Hepatocyte (in vitro differentiated cells): Measurements from ENCODE around the gene BLOC1S1. TPM values are rescaled to one million over a fixed set of nuclear protein-coding genes. Genes with fewer than 3 reads are reported as not detected.
A peak's percentile ranks its signal among the peaks of the same experiment; 100 is the strongest.

Experiments
- DNase-seq: peaks from one replicate; pipeline ENCODE4 v3.0.0-alpha.2; 2016; ENCODE audit warnings: low spot score
- H2AFZ ChIP-seq: fragments of 200-600 bp; sonication (generic); 2 replicates; pipeline ENCODE4 v1.6.0; 2016; ENCODE audit warnings: antibody characterized with exemption, mild to moderate bottlenecking
- H3K27ac ChIP-seq: fragments of 200-600 bp; sonication (generic); 2 replicates; pipeline ENCODE4 v1.5.1; 2016; ENCODE audit warnings: mild to moderate bottlenecking
- H3K27me3 ChIP-seq: fragments of 200-600 bp; sonication (generic); 2 replicates; pipeline ENCODE4 v1.6.1; 2016
- H3K36me3 ChIP-seq: fragments of 200-600 bp; sonication (generic); replicated peaks from 2 replicates; pipeline ENCODE4 v1.5.1; 2016; ENCODE audit warnings: low read depth; ENCODE audit not compliant: insufficient read depth
- H3K4me1 ChIP-seq: fragments of 200-600 bp; sonication (generic); 2 replicates; pipeline ENCODE4 v1.5.1; 2016; ENCODE audit warnings: mild to moderate bottlenecking, moderate library complexity; ENCODE audit not compliant: insufficient read depth
- H3K4me2 ChIP-seq: fragments of 200-600 bp; sonication (generic); 2 replicates; pipeline ENCODE4 v1.6.0; 2016
- H3K4me3 ChIP-seq: fragments of 200-600 bp; sonication (generic); 2 replicates; pipeline ENCODE4 v1.5.1; 2016; ENCODE audit warnings: mild to moderate bottlenecking
- H3K79me2 ChIP-seq: fragments of 200-600 bp; sonication (generic); 2 replicates; pipeline ENCODE4 v1.6.0; 2017; ENCODE audit warnings: mild to moderate bottlenecking
- H3K9me2 ChIP-seq: fragments of 200-600 bp; sonication (generic); replicated peaks from 2 replicates; pipeline ENCODE4 v1.6.0; 2017; ENCODE audit warnings: mild to moderate bottlenecking; ENCODE audit not compliant: insufficient read depth
- H3K9me3 ChIP-seq: fragments of 200-600 bp; sonication (generic); 2 replicates; pipeline ENCODE4 v1.5.1; 2016; ENCODE audit warnings: low read depth, mild to moderate bottlenecking
- H4K20me1 ChIP-seq: fragments of 200-600 bp; sonication (generic); 2 replicates; pipeline ENCODE4 v1.6.0; 2016; ENCODE audit warnings: mild to moderate bottlenecking; ENCODE audit not compliant: insufficient read depth, poor library complexity, severe bottlenecking
- EZH2 ChIP-seq: fragments of 200-600 bp; sonication (generic); IDR thresholded peaks from 2 replicates; pipeline ENCODE4 v1.6.1; 2016; ENCODE audit warnings: antibody characterized with exemption, mild to moderate bottlenecking, borderline replicate concordance
- EZH2phosphoT487 ChIP-seq: fragments of 200-600 bp; sonication (generic); IDR thresholded peaks from one replicate; pipeline ENCODE4 v1.6.1; 2018; ENCODE audit warnings: antibody characterized with exemption, mild to moderate bottlenecking, low read depth, moderate library complexity; ENCODE audit not compliant: unreplicated experiment, severe bottlenecking
- WGBS: methylation state at CpG from one replicate; pipeline ENCODE4 v1.1.6; 2016; ENCODE audit warnings: low lambda C conversion rate; ENCODE audit errors: missing lambda C conversion rate; 5-methylcytosine and 5-hydroxymethylcytosine counted together
- polyA plus RNA-seq: library from polyadenylated mRNA; unstranded; fragments of >200 nt; fragmentation: Nextera tagmentation; extraction: Ambion mirVana; gene quantifications from 2 replicates; pipeline ENCODE4 v1.2.1, GENCODE V29; 2016
- total RNA-seq: library from RNA; depleted of rRNA; stranded (reverse); fragments of >200 nt; gene quantifications from 2 replicates; pipeline ENCODE4 v1.2.3, GENCODE V29; 2014
- TF ChIP-seq, protein P1 (sequence below): fragments of 200-600 bp; sonication (generic); IDR thresholded peaks from 2 replicates; pipeline ENCODE4 v1.5.1; 2016; ENCODE audit warnings: antibody characterized with exemption, mild to moderate bottlenecking; ENCODE audit not compliant: poor library complexity

Gene BLOC1S1
- total and polyA plus RNA-seq, 2 experiments from 2014 or later: 159 to 236 TPM

DNA sequence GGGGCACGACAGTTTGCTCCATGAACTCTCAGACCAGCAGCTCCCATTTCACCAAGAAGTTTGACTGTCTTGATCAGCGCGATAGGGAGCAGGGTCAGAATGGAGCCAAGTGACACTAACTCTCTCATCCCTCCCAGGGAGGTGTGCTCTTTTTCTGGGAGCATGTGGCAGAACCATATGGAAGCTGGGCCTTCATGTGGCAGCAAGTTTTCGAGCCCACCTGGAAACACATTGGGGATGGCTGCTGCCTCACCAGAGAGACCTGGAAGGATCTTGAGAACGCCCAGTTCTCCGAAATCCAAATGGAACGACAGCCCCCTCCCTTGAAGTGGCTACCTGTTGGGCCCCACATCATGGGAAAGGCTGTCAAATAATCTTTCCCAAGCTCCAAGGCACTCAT, 32.2 kb upstream of the BLOC1S1 start:
- H3K4me1 ChIP-seq: no peaks in the 10 kb centered on the region
- no peaks in the 10 kb centered on the region for H3K36me3 ChIP-seq
- 88% methylated on average over 7 of the region's 7 CpGs for WGBS
- peaks cover 12% of the 10 kb centered on the region for H3K79me2 ChIP-seq
- no peaks in the 10 kb centered on the region for H4K20me1 ChIP-seq
- no peaks in the 10 kb centered on the region for H3K9me3 ChIP-seq
- no peak overlapping the region for H3K27ac ChIP-seq
- H3K27me3 ChIP-seq: no peaks in the 10 kb centered on the region
- H3K9me2 ChIP-seq: no peaks in the 10 kb centered on the region
- no peak for DNase-seq
- TF ChIP-seq EZH2phosphoT487 (no peak), EZH2 (no peak)
- TF ChIP-seq, protein P1, sequence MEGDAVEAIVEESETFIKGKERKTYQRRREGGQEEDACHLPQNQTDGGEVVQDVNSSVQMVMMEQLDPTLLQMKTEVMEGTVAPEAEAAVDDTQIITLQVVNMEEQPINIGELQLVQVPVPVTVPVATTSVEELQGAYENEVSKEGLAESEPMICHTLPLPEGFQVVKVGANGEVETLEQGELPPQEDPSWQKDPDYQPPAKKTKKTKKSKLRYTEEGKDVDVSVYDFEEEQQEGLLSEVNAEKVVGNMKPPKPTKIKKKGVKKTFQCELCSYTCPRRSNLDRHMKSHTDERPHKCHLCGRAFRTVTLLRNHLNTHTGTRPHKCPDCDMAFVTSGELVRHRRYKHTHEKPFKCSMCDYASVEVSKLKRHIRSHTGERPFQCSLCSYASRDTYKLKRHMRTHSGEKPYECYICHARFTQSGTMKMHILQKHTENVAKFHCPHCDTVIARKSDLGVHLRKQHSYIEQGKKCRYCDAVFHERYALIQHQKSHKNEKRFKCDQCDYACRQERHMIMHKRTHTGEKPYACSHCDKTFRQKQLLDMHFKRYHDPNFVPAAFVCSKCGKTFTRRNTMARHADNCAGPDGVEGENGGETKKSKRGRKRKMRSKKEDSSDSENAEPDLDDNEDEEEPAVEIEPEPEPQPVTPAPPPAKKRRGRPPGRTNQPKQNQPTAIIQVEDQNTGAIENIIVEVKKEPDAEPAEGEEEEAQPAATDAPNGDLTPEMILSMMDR: no peak
- H3K4me2 ChIP-seq: peak overlapping the region; percentile 77
- no peak overlapping the region for H2AFZ ChIP-seq
- no peak overlapping the region for H3K4me3 ChIP-seq

DNA sequence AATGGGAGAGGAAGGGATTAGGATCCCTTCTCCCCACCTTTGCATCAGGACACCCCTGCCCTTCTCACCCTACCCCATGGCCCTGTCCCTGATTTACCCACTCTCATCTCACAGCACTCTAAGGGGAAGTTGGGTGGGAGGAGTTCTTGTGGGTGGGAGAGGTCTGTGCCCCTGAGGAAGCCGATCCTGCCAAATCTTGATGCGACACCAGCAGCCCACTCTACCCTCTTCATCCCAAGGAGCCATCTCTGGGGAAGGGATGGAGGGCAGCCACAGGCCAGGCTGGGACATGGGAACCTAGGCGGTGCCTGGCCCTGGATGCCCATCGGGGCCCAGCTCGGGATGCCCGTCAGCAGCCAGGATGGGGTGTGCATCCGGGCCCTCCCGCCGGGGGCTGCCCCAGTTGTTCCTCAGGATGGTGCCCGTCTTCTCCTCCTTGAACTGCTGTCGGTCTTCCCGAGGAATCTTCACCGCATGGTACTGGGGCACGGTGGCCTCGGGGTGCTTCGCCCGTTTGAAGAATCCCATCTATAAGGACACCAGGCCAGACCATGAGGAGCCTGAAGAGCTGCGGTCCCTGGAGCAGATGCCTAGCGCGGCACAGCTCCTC, 31.0 kb upstream of the BLOC1S1 start:
- no peaks in the 10 kb centered on the region for H3K4me1 ChIP-seq
- peaks cover 12% of the 10 kb centered on the region for H3K79me2 ChIP-seq
- H3K9me3 ChIP-seq: no peaks in the 10 kb centered on the region
- WGBS: 94% methylated on average over 19 of the region's 20 CpGs
- H3K36me3 ChIP-seq: no peaks in the 10 kb centered on the region
- DNase-seq: no peak
- H3K27me3 ChIP-seq: no peaks in the 10 kb centered on the region
- TF ChIP-seq EZH2phosphoT487 (no peak), EZH2 (no peak)
- TF ChIP-seq, protein P1: no peak
- H3K4me2 ChIP-seq: no peak overlapping the region
- no peak overlapping the region for H2AFZ ChIP-seq
- no peak overlapping the region for H3K4me3 ChIP-seq
- H4K20me1 ChIP-seq: no peaks in the 10 kb centered on the region
- no peak overlapping the region for H3K27ac ChIP-seq
- no peaks in the 10 kb centered on the region for H3K9me2 ChIP-seq

DNA sequence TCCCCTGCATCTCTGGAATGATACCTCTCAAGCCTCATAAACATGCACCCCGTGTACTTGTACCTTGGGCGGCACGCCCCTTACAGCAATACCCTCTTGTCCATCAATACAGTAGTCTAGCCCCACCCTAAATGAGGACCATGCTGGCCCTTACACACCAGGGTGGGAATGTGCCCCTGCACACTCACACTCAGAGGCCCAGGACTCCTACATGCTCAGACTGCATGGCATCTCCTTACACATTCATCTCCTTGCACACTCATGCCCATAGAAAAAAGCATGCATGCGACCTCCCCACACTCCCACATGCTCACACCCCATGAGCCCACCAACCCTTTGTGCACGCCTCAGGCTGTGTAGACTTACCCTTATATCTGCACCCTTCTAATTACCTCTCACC, 30.2 kb upstream of the BLOC1S1 start:
- no peaks in the 10 kb centered on the region for H3K9me3 ChIP-seq
- peaks cover 12% of the 10 kb centered on the region for H3K79me2 ChIP-seq
- DNase-seq: no peak
- no peaks in the 10 kb centered on the region for H3K4me1 ChIP-seq
- H3K27ac ChIP-seq: no peak overlapping the region
- TF ChIP-seq, protein P1: no peak
- TF ChIP-seq EZH2phosphoT487: no peak
- TF ChIP-seq EZH2: no peak
- H3K27me3 ChIP-seq: no peaks in the 10 kb centered on the region
- WGBS: 89% methylated on average over 5 of the region's 5 CpGs
- H3K36me3 ChIP-seq: no peaks in the 10 kb centered on the region
- no peaks in the 10 kb centered on the region for H4K20me1 ChIP-seq
- H3K4me3 ChIP-seq: no peak overlapping the region
- no peaks in the 10 kb centered on the region for H3K9me2 ChIP-seq
- no peak overlapping the region for H2AFZ ChIP-seq
- H3K4me2 ChIP-seq: no peak overlapping the region
